ENCODE results near the gene PRKN.

- TF ChIP-seq TSHZ1 (tag by site-specific recombination; IDR thresholded peaks at IDR 0.05; ENCODE audit: borderline replicate concordance) = no peak
- TF ChIP-seq OVOL3 (tag by site-specific recombination; IDR thresholded peaks at IDR 0.05) = no peak
- TF ChIP-seq ZNF155 (tag by site-specific recombination; IDR thresholded peaks at IDR 0.05) = no peak
- TF ChIP-seq KLF1 (tag by site-specific recombination; IDR thresholded peaks at IDR 0.05) = no peak
- TF ChIP-seq ZEB2 (tag by site-specific recombination; IDR thresholded peaks at IDR 0.05) = no peak
- TF ChIP-seq ZNF146 (tag by site-specific recombination; IDR thresholded peaks at IDR 0.05) = no peak
- TF ChIP-seq YY1 (tag by site-specific recombination; IDR thresholded peaks at IDR 0.05) = no peak
- no peak for TF ChIP-seq CTCF (tag by site-specific recombination; IDR thresholded peaks at IDR 0.05)
- TF ChIP-seq PRDM1 (tag by site-specific recombination; IDR thresholded peaks at IDR 0.05) = no peak
- TF ChIP-seq ZBTB7A (tag by site-specific recombination; IDR thresholded peaks at IDR 0.05; ENCODE audit: low read depth) = no peak
- no peak for TF ChIP-seq ZNF660 (tag by site-specific recombination; IDR thresholded peaks at IDR 0.05)
Observed at GRCh38 chr6:161487217-161487531, 1240.4 kb downstream of the PRKN start.
